Measurements from ENCODE around the gene DEFB127. TPM values are rescaled to one million over a fixed set of nuclear protein-coding genes. Genes with fewer than 3 reads are reported as not detected.

The DEFB127 gene
- not detected in 2 replicates for total RNA-seq

GRCh38 chr20:157154-157553, at the start of gene DEFB127:
Gene DEFB127 (plus strand): TSS chr20:157454. CDS start chr20:157545, 91 bp downstream.

GRCh38 chr20:142290-142689, 15.0 kb upstream of the DEFB127 start, which contains the start of gene DEFB126:
Gene DEFB126 (plus strand): TSS chr20:142590. CDS start chr20:142629, 39 bp downstream.

DNA sequence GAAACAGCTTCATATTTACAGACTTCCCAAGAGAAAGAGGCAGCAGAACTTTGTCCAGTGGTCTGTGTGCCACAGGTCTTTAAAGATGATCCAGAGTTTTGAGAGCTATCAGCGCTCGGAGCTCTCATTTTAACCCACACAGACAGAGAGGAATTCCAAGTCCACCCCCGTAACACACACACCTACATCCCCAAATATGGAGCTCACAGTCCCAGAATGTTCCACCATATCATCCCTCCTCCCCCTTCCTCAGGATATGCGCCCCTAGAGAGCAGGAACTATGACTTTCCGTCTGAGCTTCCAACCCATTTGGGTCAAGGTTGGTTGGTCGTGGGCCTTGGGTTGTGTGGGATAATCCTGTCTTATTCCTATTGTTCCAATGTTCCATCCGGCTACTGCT, 32.4 kb downstream of the DEFB127 start, which contains the start of gene DEFB128:
TSS of gene DEFB128 (minus strand) at position 101 of the 400 bp plus-strand sequence. CDS start at position 13, 88 bp downstream.

Other genes starting within 250 kb of the DEFB127 start
- not detected in 2 replicates for gene DEFB125, start 69.8 kb upstream of the DEFB127 start, total RNA-seq
- not detected in 2 replicates for gene DEFB126, start 14.9 kb upstream of the DEFB127 start, total RNA-seq
- gene DEFB128, start 32.3 kb downstream of the DEFB127 start, total RNA-seq, result not detected in 2 replicates
- not detected in 2 replicates for gene DEFB129, start 69.8 kb downstream of the DEFB127 start, total RNA-seq
- gene DEFB132, start 100.3 kb downstream of the DEFB127 start, total RNA-seq, result not detected in 2 replicates
- gene C20orf96, start 133.3 kb downstream of the DEFB127 start, total RNA-seq, result 2.1 and 2.9 TPM in 2 replicates
- gene ZCCHC3, start 140.1 kb downstream of the DEFB127 start, total RNA-seq, result 16.8 and 19.0 TPM in 2 replicates
- gene SOX12, start 168.1 kb downstream of the DEFB127 start, total RNA-seq, result 15.6 and 16.3 TPM in 2 replicates
- gene NRSN2, start 189.7 kb downstream of the DEFB127 start, total RNA-seq, result 43.4 and 67.2 TPM in 2 replicates
- 77.7 and 148 TPM in 2 replicates for gene TRIB3, start 223.3 kb downstream of the DEFB127 start, total RNA-seq

All from hair follicle dermal papilla cell (primary cell).